GM19035 (cell line): ENCODE data around the gene MOCOS.
A peak's percentile ranks its signal among the peaks of the same experiment; 100 is the strongest.

Experiments
- ATAC-seq: cut with Tn5 transposase; IDR thresholded peaks from one replicate; pipeline ENCODE4 v1.9.1; 2021; ENCODE audit not compliant: unreplicated experiment

Gene MOCOS

GRCh38 chr18:36176711-36177110 is 10.6 kb upstream of the MOCOS start:
- no peak for ATAC-seq

- ATAC-seq = no peak
These were observed 9.4 kb upstream of the MOCOS start for GRCh38 chr18:36177913-36178312.

- no peak for ATAC-seq
These were observed 7.5 kb upstream of the MOCOS start for GRCh38 chr18:36179562-36180355.

DNA sequence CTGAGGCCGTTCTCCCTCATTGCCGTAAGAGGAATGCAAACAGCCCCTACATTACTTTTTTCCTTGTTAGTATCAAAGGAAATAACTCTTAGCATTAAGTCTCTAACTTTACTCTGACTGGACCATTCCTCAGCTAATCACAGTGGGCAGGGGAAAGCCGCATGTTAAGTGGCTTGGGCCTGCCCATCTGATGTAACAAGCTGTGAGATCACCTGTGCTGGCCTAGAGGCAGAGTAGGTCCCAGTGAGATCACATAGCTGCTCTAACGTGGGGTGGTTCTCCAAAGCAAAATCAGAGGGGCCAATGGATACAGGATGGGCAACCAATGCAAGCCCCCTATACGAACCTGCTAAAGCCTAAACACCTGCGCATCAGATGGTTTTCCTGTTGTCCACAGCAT is 5.9 kb upstream of the MOCOS start:
- no peak for ATAC-seq

DNA sequence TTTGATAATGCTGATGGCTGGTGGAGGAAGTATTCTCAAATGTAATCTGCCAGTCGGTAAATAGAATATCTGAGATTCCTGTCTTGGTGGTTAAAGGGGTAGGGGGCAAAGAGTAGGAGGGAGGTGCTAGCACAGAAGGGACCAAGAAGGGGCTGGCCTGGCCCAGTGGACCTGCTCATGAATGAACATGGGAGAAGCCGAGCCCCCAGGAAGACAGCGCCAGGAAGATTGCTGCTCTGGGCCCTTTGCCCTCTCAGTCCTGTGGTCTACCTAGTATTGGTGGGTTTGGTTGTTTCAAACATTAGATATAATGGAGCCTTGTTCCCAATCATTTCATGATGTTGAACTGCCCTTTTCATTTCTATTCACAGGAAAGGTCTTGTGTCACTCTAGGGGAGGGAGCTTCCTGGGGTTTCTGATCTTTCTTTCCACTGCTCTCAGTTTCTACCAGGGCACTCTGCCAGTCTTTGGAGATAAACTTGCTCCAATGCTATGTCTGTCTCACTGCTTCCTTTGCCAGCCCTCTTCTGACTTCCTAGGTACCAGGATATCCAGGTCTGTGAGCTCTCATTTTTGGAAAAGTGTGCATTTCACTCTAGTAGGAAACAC is 5.3 kb upstream of the MOCOS start:
- ATAC-seq = no peak

- no peak for ATAC-seq
These were observed 4.3 kb upstream of the MOCOS start for GRCh38 chr18:36183033-36183432.

DNA sequence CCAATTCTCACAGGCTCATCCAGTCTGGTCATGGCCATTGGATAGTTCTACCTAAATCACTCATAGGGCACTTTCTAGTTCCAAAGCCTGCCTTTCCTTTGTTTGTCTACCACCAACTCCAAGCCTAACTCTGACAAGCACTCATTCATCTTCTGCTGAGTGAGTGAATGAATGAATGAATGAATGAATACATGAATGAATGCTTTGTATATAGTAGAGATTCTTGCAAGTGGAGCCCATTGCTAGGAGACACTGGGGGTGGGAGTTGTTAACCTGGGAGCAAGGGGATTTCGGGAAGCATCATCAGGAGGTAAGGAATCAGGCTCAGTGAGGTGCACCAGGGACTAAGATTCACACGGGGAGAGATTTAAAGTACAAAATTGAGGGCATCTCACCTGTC is 3.3 kb upstream of the MOCOS start:
- no peak for ATAC-seq

DNA sequence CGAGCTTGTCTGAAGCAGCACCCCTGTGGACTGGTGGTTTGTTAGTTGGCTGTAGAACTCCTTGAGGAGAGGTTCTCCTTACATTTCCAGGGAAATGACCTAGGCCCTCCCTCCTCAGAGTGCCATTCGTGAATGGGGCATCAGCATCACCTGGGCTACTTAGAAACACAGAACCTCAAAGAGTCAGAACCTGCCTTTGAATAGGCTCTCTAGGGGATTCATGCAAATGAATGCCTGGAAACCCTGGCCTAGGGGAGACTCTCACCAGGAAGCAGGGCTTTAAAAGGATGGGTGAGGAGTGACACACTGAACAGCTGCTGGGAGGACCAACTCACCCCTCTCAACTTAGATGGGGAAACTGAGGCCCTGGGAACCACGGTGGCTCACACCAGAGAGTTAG is 2.1 kb upstream of the MOCOS start:
- no peak for ATAC-seq

- ATAC-seq = no peak
These were observed 1.3 kb upstream of the MOCOS start for GRCh38 chr18:36185901-36186460.

DNA sequence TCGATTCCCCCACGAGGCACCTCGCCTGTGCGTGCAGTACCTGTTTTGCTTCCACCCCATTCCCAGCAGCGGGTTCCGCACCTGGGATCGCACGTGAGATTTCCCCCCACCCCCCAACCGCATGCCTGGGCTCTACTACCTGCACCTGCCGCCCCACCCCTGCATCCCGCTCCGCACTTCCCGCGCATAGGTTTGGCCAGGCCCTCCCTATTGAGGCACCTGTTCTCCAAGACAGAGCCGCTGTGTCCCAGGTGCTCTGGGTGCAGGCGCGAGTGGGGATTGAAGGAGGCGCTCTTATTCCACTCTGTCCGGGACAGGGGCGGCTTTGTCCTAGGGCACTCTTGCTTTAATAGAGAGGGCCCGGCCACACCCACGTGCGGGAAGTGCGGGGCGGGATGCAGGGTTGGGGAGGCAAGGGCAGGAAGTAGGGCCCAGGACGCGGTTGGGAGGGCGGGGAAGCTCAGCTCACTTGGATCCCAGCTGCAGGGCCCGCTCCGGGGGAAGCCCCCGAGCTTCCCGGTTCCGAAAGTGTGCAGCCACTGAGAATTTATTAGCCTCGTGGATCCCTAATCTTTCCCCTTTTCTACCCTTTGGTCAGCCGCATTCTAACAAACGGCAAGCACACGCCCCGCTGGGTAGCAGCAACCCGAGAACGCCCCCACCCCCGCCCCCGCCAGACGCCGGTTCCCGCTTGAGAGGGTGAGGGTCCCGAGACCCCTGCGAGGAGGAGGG is 670 bp upstream of the MOCOS start:
- ATAC-seq = no peak

DNA sequence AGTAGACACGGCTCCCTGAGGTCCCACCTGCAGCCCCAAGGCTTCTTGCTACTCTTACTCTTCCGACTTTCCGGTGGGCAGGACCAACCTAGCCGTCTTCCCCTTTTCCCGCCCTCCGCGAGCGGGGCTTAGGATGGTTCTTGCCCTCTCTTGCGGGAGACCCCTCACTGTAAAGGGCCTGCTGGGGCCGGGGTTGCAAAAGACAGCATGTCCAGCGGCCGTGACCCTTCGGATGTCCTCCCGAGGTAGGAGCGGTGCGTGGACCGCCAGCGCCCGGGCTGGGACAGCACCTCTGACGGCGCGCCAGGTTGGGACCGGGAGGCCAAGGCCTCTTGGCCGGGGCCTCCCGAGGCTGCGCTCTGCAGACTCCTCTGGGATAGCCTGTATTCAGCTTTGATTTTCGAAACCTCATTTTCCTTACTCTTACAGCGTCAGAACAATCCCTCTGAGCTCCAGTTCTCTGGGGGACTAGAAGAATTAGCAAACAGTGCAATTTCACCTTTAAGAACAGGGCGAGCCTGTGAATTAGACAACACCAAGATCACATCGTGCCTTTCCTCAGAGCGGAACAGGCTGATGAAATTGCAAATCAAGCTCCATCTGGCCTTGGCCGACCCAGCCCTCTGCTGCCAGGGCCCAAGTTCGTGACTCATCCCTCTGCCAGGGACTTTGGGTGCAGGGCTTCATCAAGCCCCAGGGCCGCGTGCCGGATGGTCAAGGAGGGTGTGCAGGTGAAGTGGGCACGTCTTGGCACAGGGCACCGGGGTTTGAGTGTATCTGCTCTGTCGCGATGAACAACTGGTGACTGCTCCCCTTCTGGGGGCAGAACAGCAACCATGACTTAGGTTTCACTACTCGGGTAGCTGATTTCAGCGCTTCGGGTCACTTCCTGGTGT is 777 bp downstream of the MOCOS start:
- peak; percentile 20 for ATAC-seq

GRCh38 chr18:36188916-36189315 is 1.6 kb downstream of the MOCOS start:
- ATAC-seq = no peak

DNA sequence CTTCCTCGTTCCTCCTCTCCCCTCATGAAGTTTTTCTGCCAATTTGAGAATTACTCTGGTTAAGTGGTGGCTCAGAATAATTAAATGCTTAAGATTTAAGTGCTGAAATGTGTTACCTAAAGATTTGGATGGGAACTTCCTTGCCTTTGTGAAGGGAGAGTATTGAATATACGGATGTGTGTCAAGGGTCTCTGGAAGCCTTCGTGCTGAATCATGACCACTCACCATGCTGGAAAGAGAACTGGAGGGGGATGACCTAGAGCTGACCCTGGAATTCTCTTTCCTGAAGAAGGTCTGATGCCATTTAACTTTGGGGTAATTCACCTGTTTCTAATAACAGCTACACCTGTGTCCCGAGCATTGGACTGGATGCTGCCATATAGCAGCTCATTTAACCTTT is 2.2 kb downstream of the MOCOS start:
- no peak for ATAC-seq

GRCh38 chr18:36191286-36191685 is 4.0 kb downstream of the MOCOS start:
- ATAC-seq = no peak

DNA sequence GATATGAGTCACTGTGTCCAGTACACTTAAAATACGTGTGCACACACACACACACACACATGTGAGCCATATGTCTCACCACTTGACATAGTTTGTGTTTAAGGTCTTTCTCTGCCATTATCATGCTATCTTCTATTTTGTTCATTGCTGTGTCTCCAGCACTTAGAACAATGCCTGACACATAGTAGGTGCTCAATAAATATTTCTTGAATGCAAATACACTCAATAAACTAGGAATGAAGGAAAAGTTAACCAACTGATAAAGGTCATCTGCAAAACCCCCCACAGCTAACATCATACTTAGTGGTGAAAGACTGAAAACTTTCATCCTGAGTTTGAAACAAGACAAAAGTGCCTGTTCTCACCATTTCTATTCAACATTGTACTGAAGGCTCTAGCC is 4.4 kb downstream of the MOCOS start:
- no peak for ATAC-seq

GRCh38 chr18:36194600-36195315 is 7.5 kb downstream of the MOCOS start:
- no peak for ATAC-seq

DNA sequence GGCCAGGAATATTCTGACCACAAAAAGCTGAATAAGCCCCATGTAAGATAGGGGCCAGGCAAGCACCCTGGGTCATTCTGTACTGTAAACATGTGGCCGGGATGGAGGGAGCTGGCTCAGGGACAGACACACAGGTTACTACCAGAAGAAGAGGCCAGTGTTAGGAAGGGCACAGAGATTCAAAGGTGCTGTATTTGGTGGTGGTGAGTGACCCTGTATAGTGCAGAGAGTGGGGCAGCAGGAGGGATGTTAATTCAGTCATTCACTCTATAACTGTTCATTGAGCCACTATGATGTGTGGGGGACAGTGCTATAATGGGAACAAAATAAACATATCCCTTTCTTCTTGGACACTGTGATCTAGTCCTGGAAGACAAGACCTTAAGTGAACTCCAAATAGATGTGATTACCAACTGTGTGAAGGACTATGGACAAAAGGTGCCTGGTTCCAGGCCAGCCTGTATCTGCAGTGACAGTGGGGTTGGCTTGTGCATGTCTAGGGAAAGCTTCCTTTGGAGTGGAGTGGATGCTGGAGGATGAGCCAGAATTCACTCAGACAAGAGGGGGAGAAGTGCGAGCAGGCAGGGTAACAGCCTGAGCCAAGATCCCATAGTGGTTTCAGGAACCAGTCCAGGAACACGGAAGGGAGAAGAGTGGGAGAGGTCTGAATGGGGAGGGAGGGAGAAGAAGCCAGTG is 8.3 kb downstream of the MOCOS start:
- no peak for ATAC-seq

DNA sequence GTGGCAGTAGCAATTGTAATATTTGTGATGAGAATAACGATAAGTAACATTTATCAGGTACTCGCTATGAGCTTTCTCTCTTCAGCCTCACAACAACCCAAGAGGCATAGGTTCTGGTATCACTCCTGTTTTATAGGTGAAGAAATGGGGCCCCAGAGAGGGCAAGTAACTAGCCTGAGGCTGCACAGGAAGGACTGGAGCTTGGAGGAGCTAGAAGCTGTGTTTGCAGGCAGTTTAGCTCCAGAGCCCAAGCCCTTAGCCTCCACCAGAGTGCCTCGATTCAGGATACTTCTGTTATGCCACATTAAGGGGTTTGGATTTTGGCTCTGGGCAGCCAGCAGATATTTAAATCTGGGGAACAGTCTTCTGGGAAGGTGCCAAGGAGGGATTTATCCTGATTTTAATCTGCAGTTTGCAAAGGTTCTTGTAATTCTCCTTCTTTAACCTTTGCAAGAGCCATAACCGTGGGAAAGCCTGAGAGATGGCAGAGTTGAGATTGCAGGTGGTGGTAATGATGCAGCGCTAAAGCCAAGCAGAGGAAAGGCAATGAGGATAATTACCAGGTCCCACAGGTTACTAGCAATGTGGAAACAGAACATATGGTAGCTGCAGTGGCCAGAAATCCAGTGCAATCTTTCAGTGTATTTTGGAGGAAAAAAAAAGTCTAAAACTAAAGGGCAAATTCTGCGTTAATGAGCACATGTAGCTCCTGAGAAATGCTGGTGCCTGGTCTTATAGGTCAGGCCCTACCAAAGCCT is 9.1 kb downstream of the MOCOS start:
- no peak for ATAC-seq
